Right lung (tissue), 5 donors: ENCODE data around the gene CELF1. TPM values are rescaled to one million over a fixed set of nuclear protein-coding genes. Genes with fewer than 3 reads are reported as not detected.

Experiments
- DNase-seq, 2 donors: peaks; one replicate each; pipeline ENCODE4 v3.0.0-alpha.2; 2013
- polyA plus RNA-seq, 5 donors: library from polyadenylated mRNA; unstranded; fragments of 120-200 nt; gene quantifications; one replicate each; pipeline versions ENCODE4 v1.2.1 to v1.2.3, GENCODE V29; 2013; ENCODE audit warnings: inconsistent platforms in 1 of 5, low replicate concordance in 1 of 5; ENCODE audit not compliant: insufficient read length in 5 of 5, insufficient read depth in 1 of 5

The CELF1 gene
- polyA plus RNA-seq, 5 donors = 70.6 to 103 (median 85.1) TPM

DNA sequence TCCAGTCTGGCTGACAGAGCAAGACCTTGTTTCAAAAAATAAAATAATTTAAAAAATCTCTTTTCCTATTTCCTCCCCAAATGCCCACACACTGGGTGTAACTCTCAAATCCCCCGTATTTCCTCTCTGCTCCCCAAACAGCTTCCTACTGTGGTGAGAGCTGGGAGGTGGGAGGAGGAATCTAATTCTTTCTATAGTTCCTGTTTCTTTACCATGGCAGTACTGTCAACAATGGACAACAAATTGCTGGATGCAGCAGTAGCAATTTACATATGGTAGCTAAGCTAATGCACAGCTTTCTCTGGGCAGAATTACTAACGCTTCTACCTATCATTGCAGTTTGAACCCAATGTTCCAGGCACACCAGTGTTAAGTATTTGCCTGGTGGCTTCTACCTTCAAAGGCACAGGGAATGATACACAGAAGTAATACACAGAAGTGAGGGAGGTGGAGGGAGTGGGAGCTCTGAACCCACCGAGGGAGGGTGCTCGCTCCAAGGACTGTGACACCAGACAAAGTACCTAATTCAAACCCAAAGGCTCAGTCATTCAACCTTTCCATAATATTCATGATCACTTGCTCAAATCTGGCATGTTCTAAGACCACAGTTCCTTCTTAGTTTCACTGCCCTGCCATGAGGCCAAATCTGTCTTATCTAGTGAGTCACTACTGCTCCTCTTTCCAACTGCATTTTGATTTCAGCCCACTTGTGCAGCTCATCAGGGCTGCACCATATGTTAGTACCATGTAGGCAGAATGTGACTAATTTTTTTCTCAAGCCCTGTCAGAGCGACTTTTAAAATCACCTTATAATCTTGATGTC lies 37.9 kb downstream of the CELF1 start:
- no peak for DNase-seq

DNA sequence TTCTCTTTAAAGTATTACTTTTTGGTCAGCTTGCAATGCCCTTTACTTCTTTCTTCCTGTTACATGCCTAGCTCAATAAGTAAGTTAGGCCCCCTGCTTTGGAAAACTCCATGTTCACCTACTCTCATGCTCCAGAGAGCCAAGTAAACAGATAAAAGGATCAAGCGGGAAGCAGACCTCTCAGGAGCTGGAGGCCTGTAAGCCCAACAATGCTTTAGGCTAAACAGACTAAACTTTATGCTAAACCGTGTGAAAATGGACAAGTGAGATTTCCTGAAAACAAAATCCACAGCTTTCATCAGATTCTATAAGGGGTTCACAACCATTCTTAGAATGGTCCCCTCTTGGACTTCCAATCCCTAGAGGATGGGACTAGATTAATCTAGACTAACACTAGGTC lies 40.2 kb downstream of the CELF1 start:
- DNase-seq = no peak

DNA sequence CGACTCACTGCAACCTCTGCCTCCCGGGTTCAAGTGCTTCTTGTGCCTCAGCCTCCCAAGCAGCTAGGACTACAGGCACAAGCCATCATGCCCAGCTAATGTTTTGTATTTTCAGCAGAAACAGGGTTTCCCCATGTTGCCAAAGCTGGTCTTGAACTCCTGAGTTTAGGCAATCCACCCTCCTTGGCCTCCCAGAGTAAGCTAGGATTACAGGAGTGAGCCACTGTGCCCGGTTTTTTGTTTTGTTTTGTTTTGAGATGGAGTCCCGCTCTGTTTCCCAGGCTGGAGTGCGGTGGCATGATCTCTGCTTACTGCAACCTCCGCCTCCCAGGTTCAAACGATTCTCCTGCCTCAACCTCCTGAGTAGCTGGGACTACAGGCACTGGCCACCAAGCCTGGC lies 41.0 kb downstream of the CELF1 start:
- DNase-seq = no peak

DNA sequence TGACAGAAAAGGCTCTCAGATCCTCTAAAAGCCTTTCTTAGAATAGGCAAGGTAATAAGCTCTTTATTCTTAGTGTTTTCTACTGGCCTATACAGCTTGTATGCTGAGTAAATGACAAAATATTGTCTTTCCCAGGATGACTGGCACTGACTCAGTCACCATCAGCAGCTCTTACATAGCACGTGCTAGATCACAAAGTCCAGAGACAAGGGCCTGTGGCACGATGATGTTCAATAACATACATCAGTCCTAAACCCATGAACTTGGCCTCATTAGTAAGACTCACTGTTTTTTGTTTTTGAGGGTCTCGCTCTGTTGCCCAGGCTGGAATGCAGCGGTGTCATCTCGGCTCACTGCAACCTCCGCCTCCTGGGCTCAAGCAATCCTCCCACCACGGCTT lies 42.7 kb downstream of the CELF1 start:
- DNase-seq = no peak

DNA sequence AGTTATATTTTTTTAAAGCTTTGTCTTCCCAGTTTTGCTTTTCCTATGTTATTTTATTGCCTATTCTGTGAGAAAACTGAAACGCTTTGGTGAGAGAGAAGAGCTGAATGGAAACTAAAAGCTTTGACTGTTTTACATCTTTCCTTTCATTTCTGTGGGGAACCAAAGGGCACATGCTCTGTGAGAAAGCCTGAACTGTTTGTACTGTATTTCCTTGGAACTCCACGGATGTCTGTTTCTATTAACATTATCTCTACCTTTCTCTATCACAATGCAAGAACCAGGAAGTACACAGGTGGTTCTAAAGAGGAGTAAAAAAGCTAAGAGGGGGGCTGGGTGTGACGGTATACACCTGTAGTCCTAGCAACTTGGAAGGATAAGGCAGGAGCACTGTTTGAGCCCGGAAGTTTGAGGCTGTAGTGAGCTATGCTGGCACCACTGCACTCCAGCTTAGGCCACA lies 43.8 kb downstream of the CELF1 start:
- DNase-seq = no peak

DNA sequence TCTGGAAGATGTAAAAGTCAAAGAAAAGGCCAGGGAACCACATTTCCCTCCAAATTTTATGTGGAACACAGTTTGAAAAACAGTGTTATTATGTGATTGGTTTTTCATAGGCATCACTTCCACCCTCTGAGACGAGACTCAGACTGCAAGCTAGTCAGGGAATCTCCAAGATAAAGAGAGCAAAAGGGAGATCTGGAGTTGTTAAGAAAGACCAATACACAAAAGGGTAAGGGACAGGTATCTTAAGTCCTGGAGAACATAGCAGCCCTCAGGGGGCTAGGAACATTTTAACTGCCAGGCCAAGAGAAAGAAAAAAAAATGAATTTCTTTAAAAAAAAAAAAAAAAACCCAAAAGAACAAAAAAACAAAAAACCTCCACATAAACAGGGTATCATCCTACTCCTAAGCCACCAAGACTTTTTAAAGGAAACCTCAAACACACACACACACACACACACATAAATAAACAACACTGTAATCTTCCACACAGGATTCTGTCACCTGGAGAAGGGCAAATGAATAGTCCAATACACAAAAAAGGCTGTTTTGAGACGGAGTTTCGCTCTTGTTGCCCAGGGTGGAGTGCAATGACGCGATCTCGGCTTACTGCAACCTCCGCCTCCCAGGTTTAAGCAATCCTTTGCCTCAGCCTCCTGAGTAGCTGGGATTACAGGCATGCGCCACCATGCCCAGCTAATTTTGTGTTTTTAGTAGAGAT lies 44.5 kb downstream of the CELF1 start:
- no peak for DNase-seq

DNA sequence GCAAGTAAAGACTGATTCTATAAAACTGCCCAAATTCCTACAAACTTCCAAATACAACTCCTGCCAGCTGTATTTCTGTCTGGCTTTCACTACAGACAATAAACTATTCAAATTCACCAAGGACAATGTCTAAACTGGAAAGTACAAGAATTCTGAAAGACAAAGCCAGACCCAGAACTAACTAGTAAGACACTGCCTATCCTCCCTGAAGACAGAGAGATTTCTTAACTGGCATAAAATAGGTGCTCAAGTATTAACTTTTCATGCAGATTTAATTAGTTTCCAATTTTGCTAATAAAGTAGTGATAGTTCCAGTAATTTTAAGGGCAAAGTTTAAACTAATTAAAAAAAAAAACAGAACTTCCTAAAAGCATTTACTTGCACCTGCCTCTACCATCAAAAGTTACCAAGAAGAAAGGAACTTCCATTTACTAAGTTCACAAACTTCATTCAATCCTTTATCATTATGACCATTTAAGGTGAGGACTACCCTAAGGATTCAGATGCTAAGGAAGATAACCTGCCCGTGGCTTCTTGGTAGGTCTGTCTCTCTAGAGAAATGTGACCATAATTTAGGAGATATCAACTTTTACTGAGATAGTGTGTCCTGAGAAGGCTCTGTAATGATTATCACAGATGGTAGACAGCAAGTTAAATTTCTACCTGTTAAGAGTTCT lies 45.2 kb downstream of the CELF1 start:
- DNase-seq = no peak

DNA sequence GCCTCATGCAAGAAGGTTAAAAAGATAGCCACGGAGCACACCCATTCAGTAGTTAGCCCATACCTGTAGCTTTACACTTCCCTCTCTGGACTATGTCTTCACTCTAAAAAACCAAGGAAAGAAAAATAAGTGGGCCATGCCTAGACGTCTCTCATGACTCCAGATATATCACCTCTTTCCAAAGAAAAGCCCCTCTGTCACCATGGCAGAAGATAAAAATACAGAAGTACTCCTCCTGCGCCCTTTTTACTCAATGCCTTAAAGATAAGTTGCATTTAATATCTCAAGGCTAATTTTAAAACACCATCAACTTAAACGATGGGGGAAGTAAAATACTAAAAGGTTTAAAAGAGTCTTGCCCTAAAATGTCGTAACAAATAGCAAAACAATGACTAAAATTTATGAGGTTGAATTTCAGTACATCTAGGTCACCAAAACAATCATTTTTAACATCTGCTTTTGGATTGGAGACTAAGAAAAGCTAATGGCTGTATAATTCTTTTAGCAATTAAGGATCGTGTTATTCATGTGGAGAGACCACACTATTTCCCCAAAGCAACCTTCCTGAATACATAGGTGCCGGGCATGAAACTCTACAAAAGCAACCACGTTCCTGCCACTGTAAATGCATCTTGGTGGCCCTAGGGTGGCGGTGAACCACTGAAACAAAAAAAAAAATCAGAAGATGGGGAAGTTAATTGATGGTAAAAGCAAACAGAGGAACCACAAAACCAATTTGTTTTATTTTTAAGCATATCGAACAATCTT lies 46.0 kb downstream of the CELF1 start:
- DNase-seq = no peak

DNA sequence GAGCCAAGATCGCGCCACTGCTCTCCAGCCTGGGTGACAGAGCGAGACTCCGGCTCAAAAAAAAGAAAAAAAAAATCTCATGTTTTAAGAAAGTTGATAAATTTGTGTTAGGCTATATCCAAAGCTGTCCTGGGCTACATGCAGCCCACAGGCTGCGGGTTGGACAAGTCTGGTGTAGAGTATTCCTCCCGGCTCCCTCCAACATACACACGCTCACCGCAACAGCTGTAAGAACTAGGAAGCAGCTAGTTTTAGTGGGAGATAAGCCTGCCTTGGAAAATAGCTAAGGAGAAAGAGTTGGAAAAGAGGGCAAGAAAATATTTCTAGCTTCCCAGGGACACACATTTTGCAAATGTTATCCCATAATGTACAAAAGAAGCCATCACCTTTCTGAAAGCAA lies 46.6 kb downstream of the CELF1 start:
- peak; percentile 49 to 53 for DNase-seq

DNA sequence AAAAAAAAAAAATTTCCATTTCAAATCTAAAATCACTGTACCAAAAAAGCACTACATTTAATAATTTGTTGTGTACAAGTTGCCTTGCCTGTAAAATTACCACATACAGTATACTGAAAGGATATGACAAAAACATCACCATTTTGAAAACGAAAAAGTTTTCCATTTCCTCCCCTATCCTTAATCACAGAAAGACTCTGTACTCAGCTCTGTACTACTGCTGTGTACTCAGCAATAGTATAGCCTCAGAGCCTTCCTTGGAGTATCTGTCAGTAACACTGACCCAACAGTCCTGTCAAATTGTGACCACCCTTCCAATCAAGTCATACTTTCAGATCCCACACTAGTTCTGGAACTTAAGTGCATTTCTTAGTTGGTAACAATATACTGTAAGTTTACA lies 48.0 kb downstream of the CELF1 start:
- DNase-seq = no peak

DNA sequence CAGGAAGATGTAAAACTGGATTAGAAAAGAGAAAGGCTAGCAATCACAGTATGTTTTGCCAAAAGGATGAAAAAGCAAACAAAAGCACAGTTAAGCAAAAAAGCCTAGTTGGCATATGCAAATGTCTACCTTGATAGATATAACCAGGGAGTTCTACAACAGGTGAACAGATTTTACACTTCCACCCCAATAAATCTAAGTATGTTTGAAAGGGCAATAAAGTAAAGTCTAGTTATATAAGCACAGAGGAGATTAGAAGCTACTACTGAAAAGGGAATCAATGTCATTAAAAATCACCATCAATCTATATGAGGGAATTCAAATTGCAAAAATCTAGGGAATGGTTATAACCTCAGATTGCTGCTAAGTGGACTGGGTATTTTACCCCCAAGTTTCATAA lies 49.7 kb downstream of the CELF1 start:
- DNase-seq = no peak

DNA sequence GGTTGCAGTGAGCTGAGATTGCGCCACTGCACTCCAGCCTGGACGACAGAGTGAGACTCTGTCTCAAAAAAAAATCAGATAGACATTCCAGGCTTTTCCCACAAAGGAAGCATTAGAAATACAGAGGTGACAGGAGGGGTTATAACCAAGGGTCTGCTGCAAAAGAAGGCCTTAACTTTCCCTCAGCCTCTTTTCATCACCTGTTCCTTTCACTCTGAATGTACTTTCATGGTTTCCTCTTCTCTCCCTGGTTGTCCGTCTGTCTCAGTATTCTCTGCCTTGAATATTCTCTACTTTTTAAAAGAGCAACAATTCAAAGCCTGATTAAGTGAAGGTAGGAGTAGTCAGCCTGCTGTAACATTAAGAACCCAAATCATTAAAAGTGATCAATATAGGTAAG lies 50.2 kb downstream of the CELF1 start:
- no peak for DNase-seq

DNA sequence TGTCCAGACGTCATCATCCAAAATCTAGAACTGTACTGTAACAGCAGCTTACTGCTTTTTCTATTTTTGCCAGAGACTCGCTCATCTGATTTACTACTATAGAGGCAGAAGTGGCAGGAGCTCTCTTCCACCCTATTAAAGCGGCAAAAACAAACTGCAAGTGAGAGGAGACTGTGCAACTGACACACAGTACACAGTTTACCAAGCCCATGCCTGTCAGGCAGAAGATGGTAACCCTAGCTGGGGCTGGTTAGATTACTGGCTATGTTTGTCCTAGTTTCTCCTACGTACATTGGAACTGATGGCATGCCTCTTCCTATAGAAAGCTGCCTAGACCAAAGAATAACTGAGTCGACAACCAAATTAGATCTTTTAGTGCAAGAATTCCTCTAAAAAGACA lies 51.8 kb downstream of the CELF1 start:
- no peak for DNase-seq

DNA sequence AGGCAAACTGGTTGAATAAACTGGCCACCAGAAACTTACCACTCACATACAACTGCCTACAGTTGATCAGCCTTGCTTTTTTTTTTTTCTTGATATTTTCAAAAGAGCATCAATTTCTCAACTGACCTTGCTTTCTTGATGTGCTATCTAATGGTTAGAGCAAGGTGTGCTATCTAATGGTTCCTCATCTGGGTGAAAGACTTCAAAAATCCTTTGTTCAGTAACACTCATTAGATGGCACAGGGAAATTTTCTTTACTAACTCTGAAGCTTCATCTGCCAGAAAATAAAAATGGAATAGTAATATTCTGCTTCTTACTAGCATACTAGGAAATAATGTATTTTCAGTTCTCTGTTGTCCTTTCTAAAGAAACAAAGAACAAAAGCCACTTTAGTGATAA lies 52.8 kb downstream of the CELF1 start:
- no peak for DNase-seq

DNA sequence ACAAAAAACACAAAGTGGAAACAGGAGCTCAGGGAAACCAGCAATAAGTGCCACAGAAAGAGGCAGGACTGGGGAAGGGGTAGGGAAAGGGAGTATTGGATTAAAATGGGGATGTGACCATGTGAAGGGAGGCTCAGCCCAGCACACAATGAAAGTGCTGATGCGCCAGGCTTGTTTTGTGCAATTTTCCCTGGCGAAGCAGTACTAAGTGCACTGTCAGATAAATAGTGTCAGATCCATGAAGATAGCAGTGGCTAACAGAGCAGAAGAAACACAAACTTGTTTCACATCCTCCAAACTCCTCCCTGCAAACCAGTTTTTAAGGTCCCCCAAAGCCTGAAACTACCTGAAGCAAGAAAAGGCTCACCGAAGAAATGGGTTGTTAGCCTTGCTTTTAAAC lies 53.3 kb downstream of the CELF1 start:
- DNase-seq = no peak

DNA sequence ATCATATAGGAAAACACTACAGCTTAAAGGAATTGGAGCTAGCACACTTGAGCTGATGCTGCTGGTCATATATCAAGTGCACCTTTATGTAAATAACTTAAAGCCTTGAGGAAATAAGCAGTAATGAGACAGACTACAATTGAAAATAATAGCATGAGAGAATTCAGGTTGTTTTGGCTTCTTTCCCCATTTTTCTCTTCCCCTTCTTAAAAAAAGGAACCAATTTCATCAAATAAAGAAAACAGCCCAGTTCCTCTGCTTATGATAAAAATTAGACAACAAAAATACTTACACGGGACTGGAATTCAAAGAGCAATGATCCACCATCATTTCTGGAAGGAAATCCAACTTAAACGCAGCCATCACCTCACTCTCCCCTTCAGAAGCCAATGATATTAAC lies 53.8 kb downstream of the CELF1 start:
- DNase-seq = no peak

DNA sequence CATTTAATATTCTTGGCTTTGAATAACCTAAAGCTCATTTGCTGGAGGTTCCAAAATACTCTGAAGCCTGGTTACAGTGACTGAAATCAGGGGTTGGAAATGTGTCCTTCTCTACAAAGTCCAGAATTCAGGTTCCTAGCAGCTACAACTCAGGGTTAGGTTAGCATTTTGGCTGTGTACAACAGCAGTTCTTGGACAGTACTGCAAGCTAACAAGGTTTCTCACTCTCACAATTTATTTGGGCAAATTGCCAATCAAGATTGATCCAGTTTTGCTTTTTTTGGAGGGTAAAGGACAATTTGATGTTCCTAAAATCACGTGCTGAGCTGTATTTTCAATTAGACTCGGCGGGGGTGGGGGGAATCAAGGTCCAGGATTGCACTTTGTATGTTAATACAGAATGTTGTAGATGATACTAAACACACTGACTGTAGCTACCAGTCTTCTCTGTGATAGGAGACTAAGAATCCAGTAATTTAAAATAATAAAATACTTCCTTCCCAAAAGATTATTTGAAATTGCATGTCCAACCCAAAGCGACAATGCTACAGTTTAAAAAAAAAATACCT lies 54.3 kb downstream of the CELF1 start:
- DNase-seq = no peak

DNA sequence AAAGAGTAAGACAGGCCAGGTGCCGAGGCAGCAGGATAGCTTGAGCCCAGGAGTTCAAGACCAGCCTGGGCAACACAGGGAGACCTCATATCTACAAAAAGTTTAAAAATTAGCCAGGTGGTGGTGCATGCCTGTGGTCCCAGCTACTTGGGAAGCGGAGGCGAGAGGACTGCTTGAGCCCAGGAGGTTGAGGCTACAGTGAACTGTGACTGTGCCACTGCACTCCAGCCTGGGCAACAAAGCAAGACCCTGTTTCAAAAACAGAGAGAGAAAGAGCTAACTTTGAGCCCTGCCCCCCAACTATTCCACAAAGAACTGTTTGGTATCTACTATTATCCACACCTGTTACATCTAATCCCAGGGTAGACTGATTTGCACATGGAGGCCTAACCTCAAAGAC lies 54.8 kb downstream of the CELF1 start:
- no peak for DNase-seq

DNA sequence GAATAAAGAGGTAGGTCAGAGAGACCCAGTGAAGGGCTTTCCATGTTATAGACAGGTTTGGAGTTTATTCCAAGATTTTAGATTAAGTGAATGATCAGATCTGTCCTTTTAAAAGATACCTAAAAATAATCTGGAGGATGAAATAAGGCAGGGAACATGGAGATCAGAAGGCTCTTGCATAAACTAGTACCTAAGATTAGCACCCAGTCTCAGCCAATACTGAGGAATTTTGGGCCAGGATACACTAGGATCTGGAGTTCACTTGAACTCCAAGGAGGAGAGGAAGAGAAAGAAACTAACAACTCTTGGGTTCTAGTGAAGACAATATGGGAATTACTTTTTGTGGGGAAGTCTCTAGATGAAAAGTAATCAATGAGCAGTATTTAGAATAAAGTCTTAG lies 56.1 kb downstream of the CELF1 start:
- no peak for DNase-seq

DNA sequence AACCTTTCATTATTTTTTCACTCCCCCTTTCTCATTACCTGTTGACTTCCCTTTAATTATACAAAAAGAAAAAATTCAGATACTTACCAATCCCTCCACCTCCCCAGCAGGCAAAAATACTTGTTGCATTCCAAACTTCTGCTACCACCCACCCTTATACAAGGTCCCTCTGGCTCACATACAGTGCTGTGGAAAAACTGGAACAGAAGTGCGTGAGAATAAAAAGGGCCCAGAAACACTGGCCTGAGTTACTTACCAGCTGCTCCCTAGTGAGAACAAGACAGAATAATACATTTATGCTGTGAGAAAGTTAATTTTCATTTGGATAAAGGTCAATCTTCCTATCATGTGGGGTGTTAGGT lies 57.1 kb downstream of the CELF1 start:
- DNase-seq = no peak

DNA sequence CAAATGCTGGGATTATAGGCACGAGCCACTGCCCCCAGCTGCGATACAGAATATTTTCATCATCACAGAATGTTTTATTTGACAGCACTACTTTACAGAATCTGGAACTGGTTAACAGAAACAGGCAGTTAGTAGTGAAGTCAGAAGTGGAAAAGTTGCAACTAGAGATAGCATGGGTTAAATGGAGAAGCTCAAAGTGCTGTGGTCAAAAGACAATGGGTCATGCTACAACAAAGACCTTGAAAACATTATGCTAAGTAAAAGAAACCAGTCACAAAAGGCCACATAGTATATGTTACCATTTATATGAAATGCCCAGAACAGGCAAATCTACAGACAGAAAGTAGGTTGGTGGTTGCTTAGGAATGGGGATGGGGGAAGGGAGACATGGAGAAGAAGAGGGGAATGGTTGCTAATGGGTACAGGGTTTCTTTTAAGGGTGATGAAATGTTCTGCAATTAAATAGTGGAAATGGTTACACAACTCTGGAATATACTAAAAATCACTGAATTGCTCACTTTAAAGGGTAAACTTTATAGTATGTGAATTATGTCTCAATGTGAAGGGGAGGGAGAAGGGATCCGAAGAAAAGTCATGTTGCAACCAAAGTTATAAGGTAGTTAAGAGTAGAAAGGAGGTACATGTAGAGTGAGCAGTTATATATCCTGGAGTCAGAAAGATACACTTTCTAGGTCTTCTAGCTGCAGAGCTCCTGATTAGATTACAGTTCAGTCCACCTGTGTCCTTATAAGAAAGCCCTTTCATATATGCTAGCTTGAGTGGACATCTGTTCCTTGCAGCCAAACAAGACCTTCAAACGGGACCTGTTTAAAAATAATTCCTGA lies 57.7 kb downstream of the CELF1 start:
- DNase-seq = no peak
